Fibroblast of the aortic adventitia (primary cell): Measurements from ENCODE around the gene GDF10. TPM values are rescaled to one million over a fixed set of nuclear protein-coding genes. Genes with fewer than 3 reads are reported as not detected.

Source experiments
- DNase-seq: peaks from one replicate; pipeline ENCODE4 v3.0.0-alpha.2; 2010; ENCODE audit warnings: low read depth
- H3K4me3 ChIP-seq: 2 replicates; pipeline ENCODE4 v1.5.1; 2011; ENCODE audit warnings: low read depth, mild to moderate bottlenecking, control low read depth, low read length, moderate library complexity
- CTCF ChIP-seq: IDR thresholded peaks from 2 replicates; pipeline ENCODE4 v1.5.1; 2011; ENCODE audit warnings: mild to moderate bottlenecking, low read length, control low read depth, inconsistent platforms; ENCODE audit not compliant: insufficient read depth
- total RNA-seq: library from RNA; depleted of rRNA; stranded (reverse); fragments of >200 nt; gene quantifications from 2 replicates; pipeline ENCODE4 v1.2.3, GENCODE V29; 2012; ENCODE audit warnings: low replicate concordance

The GDF10 gene
- total RNA-seq, 1 donor: 11.1 TPM

- peak; percentile 43 for TF ChIP-seq CTCF
- DNase-seq: peak; percentile 42
- no peak overlapping the region for H3K4me3 ChIP-seq
Observed at GRCh38 chr10:47354165-47354564, 54.2 kb downstream of the GDF10 start.

- TF ChIP-seq CTCF: no peak
- DNase-seq: no peak
- H3K4me3 ChIP-seq: no peak overlapping the region
Observed at GRCh38 chr10:47354900-47355299, 54.9 kb downstream of the GDF10 start.

GRCh38 chr10:47356708-47357107 is 56.7 kb downstream of the GDF10 start:
- DNase-seq: no peak
- no peak for TF ChIP-seq CTCF
- H3K4me3 ChIP-seq: no peak overlapping the region

- no peak for DNase-seq
- TF ChIP-seq CTCF: no peak
- no peak overlapping the region for H3K4me3 ChIP-seq
Observed at GRCh38 chr10:47357131-47357582, 57.2 kb downstream of the GDF10 start.

GRCh38 chr10:47357911-47358310 is 57.9 kb downstream of the GDF10 start:
- no peak for TF ChIP-seq CTCF
- no peak overlapping the region for H3K4me3 ChIP-seq
- no peak for DNase-seq

- no peak overlapping the region for H3K4me3 ChIP-seq
- no peak for DNase-seq
- TF ChIP-seq CTCF: no peak
Observed at GRCh38 chr10:47358457-47358856, 58.5 kb downstream of the GDF10 start.

GRCh38 chr10:47359101-47359500 is 59.1 kb downstream of the GDF10 start:
- no peak for TF ChIP-seq CTCF
- DNase-seq: no peak
- H3K4me3 ChIP-seq: no peak overlapping the region
